Activated T-helper 9 cell treated with anti-CD3 and anti-CD28 coated beads, Interleukin-2, amount 50 U/mL, for 16 hours (primary cell): ENCODE measurements around the gene MMEL1.
"Not testable (repeated sequence)": the region's sequence is repeated elsewhere in the genome, so short reads cannot be mapped to it uniquely, and the experiment has no call there.

ENCODE experiments used
- DNase-seq: peaks from one replicate; pipeline ENCODE4 v3.0.0-alpha.2; 2020; ENCODE audit warnings: low read depth

The MMEL1 gene

DNA sequence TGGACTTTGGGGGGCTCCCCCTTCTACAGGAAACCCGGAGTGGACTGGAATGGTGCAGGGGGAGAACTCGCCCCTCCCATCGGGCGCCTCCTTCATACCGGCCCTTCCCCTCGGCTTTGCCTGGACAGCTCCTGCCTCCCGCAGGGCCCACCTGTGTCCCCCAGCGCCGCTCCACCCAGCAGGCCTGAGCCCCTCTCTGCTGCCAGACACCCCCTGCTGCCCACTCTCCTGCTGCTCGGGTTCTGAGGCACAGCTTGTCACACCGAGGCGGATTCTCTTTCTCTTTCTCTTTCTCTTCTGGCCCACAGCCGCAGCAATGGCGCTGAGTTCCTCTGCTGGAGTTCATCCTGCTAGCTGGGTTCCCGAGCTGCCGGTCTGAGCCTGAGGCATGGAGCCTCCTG is 76.5 kb downstream of the MMEL1 start, which contains the start of gene TNFRSF14:
Gene TNFRSF14, plus strand, starts transcription at position 95 of the 401 bp plus-strand sequence. Its CDS starts 294 bp downstream, at position 389.
- DNase-seq: peak; percentile 56

DNA sequence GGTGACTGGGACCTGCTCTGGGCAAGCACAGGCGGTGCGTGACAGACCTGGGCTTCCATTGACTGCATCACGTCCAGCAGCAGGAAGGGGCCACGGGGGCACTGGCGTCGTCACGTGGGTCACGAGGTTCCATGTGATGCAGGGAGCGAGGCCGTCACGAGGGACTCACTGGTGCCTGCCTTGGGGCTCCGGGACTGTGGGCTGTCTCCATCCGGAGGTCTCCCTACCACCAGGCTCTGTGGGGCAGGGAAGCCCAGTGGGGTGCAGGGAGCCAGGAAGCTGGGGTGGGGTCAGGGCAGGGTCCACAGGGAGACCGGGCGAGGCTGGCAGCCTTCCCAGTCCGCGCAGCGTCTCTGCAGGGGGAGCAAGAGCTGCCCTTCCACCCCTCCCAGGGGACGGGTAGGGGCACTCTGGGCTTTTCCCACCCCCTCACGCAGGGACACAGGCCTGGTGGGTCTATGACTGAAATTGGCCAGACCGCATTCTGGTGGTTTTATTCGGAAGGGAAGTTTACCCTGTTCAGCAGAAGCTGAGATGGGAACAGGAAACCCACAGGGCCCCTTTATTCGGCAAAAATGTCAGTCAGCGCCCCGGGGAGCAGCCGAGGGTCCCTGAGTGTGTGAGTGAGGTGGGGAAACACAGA is 77.1 kb downstream of the MMEL1 start:
- peak; percentile 61 for DNase-seq

DNA sequence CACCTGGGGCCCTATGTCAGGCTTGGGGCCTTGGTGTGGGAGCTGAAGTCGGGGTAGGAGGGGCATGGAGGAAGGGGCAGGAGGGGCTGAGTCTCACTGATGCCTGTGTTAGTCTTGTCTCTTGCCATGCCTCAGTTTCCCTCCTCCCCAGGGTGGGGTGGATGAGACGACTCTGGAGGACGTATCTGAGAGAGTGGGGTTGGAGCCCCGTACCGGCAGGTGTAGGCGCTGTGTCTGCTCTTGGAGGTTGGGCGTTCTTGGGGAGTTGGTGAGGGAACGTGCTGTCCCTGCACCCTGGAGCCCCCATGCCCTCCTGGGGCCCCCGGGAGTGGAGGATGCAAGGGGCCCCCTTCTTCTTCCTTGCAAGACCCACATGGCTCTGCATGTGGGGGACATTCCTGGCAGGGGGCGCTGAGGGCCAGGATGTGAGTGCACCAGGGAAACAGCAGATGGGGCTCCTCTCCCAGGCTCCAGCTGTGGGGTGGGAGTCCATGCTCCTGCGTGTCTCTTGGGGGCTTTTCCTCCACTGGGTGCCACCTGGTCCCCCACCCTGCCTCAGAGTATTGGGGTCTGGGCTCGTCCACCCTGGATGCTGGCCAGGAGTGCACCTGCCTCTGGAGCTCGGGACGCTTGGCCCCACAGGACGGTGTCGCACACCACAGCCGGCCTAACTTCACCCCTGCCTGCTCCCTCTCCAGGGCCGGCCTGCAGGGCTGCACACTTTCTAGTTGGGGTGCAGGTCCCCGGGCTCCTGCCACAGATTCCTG is 78.0 kb downstream of the MMEL1 start:
- DNase-seq: no peak

DNA sequence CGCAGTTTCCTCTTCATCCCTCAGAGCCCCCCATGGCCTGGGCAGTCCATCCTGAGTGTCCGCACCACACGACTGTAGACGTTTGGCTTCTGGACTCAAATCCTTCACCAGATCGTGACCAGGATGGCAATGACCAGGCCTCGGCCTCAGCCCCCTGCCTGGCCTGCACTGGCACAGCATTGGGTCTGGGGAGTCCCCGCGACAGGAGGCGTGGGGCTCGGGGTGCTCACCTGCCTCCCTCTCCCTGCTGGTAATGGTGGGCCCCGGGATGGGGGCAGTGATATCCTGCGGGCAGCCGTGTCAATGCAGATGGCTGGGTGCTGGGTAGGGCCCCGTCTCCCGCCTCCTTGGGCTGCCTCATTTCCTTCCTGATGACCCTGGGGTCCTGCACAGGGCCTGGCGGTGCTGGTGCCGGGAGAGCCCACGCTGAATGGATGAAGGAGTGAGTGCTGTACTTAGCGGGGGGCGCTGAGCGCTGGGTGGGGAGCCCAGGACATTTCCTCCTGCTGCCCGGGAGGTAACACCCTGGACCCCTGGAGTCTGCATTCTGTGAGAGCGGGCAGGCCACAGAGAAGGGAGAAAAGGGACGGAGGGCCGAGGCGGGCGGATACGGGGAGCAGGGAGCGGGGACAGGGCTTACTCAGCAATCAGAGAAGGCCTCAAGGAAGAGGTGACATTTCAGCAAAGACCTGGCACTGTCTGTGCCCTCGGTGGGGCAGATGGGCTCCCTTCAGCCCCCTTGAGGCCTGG is 78.8 kb downstream of the MMEL1 start:
- DNase-seq: no peak

DNA sequence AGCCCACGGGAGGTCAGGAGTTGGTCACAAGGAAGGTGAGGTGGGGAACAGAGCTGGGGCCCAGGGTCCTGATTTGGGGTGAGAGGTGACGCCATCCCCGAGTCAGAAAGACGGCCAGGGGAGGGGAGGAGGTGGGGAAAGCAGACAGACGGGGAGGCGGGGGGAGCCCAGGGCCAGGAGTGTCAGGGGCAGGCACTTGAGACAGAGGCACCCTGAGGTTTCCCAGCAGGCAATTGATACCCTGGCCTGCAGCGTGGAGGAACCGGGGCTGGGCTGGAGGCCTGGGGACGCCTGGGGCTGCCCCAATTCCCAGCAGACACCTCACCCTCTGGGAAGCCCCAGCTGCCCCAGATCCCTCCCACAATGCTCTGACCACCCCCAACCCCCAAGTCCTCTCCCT is 79.7 kb downstream of the MMEL1 start:
- DNase-seq: not testable (repeated sequence)

DNA sequence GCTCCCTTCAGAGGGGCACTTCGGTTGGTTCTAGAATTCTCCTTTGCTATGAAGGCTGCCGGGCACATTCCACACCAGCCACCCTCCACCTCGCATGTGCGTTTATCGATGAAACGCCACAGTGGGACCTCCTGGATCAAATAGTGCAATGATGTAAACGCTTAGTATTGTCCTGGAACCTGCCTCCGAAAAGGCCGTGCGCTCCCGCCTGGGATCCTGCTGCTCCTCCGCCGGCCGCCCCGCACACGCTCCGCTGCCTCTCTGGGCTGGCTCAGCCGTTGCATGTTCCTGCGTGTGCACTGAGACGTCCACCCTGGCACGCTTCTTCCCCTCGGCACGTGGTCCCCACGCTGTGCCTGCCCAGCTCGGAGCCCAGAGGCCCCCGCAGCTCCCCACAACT is 80.6 kb downstream of the MMEL1 start:
- no peak for DNase-seq

DNA sequence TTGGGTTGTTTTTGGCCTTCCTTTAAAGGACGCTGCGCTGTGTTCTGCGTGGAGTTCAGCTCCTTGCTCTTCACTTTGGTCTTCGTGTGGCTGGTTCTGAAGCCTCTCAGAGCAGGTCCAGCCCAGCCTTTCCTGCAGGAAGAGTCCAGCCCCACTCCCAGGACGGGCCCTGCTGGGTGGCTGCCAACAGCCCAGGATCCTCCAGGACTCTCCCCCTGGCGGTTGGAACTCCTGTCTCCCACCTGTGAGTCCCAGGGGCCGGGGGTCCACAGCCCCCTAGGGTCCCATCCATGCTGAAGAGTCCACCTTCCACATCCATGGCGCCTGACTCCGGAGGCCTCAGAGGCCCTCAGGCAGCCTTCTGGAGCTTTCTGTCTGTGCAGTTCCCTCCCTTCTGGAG is 81.3 kb downstream of the MMEL1 start:
- not testable (repeated sequence) for DNase-seq

DNA sequence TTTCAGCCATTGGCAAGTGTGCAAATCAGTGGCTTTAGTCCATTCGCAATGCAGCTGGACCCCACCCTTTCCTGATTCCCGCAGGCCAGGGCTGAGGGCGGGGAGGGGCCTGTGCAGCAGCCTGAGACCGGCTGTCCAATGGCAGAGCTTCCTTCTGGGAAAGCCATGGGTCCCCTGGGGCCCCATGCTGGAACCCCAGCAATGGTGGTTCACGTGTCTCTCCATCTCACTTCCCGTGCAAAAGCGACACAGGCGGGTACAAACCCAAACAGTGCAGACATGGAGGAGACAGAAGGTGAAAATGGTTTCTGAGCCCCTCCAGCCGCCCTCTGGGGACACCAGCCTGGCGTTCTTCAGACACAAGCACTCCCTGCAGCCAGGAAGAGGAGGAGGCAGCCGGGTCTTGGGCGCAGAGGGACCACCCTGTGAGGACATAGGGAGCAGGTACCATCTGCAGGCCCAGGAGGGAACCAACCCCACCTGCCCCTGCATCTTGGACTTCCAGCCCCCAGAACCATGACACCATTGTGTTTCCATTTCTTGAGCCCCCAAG is 82.4 kb downstream of the MMEL1 start:
- DNase-seq: not testable (repeated sequence)

DNA sequence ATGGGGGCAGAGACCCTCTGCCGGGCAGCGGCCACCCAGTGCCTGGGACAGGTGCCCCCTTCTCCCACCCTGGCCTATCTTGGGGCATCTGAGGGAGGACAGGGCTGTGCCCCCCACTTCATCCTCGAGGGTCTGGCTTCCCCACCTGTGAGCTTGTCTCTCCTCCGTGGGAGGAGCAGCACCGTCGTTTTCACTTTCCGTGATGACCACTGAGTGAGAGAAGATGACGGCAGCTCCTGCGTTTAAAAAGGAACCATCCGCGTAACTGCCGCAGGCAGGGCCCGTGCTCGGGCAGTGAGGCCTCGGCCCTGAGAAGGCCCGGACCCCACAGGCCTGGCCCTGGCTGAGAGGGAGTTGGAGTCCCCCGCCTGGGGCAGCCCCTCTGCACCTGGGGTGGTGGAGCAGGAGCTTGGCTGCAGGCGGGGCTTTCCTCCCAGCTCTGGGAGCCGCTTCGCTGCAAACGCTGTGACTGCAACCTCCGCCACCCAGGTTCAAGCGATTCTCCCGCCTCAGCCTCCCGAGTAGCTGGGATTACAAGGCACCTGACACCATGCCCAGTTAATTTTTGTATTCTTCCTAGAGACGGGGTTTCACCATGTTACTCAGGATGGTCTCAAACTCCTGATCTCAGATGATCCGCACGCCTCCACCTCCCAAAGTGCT is 83.3 kb downstream of the MMEL1 start:
- DNase-seq: not testable (repeated sequence)

DNA sequence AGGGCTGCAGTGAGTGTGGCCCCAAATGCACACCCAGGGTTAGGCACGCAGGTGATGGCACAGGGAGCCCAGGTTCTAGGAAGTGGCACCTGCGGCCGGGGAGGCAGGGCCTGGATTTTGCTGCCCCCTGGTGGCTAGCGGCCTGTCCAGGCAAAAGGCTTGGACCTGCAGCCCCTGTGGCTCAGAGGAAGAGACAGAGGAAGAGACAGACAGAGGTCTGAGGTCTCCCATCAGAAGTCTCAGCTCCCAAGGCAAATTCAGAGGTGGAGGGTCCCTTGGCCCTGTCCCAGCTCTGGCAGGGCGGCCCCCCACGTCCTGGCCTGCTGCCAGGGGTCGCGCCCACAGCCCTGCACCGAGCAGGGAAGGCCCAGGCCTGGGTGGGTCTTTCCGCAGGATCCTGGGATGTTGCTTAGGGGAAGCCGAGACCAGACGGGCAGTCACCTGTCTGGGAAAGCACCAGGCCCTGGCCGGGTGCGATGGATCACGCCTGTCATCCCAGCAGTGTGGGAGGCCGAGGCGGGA is 84.7 kb downstream of the MMEL1 start:
- DNase-seq: peak; percentile 74

DNA sequence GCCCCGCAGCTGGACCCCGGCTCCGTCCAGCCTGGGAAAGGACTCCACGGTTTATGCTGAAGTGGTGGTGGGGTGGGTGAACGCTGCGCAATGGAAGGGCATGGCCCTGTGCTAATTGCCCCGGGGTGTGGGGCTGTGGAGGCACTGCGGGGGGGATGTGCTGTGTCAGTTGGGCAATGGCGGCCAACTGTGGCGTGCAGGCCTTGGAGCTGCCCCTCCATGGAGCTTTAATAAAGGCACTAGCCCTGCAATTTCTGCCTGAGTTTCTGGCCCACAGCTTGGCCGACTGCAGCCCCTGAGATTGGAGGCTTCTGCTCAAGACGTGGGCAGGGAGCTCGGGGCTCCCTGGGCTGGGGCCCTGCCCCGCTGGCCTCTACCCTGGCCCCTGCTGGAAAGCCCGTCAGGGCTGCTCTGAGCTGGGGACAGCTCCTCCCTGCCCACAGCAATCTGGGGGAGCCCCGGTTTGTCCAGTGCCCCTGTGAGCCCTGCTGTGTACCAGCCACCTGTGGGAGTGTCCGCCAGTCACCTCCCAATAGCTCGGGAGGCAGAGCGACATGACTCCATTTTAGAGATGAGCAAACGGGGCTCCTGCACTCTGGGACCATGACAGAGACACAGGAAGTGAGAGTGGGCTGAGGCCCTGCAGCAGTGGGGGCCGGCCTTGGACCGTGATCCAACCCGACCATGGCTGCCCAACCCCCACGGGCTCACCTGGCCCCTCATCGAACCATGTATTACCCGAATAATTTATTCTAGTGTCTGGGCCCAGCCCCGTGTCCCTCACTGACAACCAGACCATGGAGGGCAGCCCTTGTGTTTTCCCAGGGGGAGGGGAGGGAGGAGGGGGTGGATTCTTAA is 85.4 kb downstream of the MMEL1 start:
- DNase-seq: no peak

DNA sequence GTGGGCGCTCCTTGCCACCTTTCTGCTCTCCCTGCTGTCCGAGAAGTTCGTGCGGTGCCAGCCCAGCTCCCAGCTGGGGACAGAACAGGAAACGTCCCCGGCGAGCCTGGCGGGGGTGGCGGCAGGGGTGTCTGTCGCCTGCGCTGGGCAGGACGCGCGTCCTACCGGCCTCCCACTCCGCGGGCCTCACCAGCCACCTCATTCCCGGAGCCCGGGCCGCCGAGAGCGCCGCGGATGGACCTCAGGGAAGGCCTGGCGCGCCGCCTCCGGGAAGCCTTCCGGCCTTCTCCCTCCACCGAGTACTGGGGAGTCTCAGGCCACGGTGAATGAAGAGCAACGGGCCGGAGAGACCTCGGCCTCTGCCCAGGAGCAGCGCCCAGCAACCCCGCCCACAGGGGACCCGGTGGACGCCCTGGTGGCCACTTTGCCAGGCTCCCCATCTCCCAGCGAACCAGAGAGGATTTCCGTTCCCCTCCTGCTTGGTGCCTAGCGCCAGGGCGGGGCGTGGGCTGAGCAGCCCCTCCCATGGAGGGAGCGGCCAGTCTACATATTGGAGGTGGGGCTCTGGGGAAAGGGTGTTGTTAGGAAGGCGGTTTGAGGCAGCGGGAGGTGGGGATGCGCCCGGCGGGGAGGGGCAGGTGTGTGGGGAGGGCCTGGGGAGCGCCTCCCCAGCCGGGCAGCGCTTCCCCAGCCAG is 86.2 kb downstream of the MMEL1 start:
- DNase-seq: peak; percentile 64

DNA sequence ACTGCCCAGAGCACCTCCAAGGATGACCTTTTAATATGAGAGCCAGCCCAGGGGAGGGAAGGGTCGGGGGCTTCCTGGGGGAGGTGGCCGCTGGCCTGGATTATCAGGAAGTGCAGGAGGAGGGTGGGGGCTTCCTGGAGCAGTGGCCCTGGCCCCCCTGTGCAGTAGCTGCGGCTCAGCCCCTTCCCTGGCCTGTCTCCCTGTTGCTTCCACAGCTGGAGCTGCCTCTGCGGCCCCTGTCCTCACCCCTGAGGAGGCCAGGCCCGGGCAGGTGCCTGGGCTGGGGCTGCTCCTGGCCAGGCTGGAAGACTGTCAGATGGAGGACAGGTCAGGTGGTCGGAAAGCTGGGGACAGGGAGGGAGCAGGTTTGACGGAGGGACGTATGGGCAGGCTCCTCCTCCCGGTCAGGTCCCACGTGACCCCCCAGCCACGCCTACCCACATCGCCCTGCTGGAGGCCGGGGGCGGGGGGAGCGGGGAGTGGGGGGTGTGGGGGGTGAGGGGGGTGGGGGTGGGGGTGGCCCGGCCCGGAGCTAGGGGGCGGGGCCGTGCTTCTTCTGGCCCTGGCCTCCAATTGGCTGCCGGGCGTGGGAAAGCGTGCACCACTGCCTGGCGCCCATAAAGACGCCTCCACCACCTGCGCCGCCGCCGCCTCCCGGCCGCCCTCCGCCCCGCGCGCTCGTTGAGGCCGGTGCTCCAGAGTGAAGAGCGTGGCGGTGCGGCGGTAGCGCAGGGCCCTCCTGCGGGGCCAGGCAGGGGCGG is 86.9 kb downstream of the MMEL1 start:
- DNase-seq: peak; percentile 85

DNA sequence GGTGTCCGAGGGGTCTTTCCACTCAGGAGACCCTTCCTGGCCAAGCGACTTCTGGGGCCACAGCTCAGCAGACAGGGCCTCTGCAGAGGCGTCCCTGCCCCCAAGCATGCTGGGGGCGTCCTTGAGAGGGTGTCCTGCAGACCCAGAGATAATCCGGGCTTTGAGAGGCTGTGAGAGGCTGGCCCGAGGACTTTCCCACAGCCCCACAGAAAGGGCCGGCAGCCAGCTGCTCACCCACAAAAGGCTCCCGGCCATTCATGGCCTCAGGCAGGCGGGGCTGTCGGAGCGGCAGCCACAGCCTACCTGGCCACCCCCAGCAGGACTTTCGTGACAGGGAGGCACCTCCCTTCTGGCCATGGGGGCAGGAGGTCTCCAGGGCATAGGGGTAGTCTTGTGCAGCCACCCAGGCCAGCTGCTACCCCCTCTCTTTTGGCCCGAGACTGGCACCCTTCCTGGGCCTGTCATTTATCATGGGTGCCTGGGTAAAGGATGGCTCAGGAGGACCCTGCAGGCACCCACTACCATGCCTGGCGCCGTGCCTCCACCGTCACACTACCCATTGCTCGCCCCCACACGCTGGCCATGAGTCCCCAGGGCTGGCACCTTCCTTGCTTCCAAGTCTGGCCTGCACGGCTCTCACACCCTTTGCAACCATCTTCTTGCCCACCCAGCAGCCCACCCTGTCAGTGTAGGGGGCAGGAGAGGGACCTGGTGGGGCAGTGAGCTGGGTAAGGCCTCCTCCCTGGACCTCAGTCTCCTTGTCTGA is 87.8 kb downstream of the MMEL1 start:
- DNase-seq: no peak

DNA sequence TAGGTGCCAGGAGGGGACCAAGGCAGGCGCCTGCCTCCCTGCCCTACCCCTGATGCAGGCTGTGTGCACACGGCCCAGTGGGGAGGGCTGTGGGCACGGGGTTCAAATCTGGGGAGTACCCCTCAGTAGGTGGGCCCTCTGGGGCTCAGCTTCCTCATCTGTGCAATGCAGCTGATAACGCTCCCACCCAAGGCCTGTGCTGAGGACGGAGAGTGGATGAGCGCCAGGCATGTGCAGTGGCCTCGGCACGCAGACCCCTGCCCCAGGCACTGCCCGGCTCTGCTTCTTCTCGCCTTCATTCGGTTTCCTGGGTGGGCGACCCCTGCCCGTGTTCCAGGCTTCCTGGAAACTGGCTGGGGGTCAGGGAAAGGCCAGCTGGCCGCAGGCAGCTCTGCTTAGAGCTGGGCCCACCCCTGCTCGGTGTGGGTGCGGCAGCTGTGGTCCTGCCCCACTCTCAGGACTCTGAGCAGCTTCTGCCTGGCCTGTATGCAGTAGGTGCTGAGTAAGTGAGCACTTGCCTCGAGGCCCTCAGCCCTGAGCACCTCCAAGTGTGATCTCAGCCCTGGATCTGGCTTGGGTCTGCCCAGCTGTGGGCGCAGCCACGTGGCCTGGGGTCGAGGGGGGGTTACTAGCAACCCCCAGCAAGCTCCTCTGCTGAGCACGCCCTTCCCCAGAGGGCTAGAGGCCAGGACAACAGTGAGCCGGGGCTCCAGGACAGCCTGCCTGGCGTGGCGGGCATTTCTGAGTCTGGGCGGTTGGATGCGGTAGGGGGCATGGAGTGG is 88.5 kb downstream of the MMEL1 start:
- DNase-seq: no peak

DNA sequence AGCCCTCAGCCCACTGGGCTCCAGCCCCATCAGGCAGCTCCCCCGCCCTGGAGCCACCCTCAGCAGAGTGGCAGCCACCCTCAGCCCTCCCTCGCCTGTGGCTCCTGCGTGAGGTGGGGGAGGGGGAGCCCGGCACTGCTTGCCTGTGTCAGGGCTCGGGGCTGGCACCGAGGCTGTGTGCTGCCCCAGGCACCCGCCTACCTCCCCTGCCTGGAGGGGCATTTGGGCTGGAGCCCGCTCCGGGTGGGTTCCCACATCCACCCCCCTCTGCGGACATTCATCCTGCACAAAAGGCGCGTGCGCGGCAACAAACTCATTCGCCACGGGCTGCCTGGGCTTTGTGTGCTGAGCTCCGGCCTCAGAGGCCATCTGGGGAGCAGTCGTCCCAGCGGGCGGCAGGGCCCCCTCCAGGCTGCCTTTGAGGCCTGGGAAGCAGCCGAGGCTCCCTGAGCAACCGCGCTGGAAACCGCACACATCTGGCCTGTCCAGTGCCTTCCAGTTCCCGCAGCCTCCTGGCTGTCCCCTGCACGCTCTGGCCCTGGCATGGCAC is 89.2 kb downstream of the MMEL1 start:
- no peak for DNase-seq

DNA sequence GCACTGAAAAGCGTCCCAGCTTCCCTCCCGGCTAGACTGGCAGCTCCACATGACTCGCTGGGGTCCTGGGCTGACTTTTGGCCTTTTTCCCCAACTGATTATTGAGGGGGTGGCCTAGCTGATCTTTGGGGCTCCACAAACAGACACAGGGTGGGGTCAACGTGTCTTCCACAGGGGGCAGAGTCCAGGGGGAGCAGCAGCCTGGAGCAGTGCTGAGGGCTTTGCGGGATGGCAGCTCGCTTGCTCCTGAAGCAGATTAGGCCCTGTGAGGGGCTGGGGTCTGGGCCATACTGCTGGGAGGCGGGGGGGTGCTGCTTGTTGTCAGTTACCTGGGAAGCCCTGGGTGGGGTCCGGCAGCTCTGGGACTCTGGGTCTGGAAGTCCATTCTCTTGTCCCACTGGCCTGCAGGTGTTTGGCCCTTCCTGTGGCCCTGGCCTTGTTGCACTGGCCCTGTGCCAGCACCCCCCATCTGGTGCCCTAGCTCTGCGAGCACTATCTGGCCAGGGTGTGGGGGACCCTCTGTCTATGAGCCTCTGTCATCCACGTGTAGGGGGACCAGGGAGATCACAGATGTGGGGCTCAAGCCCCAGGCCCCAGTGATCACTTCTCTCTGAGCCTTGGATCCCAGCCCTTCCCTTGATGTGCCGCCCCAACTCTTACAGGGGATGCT is 90.4 kb downstream of the MMEL1 start:
- DNase-seq: no peak
